T-helper 2 cell treated with Interferon-gamma antibody and Interleukin-4, amounts not matched to agents 5 μg/mL and 100 μg/mL, for 36 hours (primary cell): ENCODE data around the gene TSPAN31.
"Not testable (repeated sequence)": the region's sequence is repeated elsewhere in the genome, so short reads cannot be mapped to it uniquely, and the experiment has no call there.

Source experiments
- DNase-seq: peaks from one replicate; pipeline ENCODE4 v3.0.0; 2021; ENCODE audit warnings: low spot score
- H3K27ac Mint-ChIP-seq: one replicate; pipeline ENCODE4 v1.8.0; 2021; ENCODE audit warnings: mild to moderate bottlenecking, mixed read lengths
- H3K27me3 Mint-ChIP-seq: one replicate; pipeline ENCODE4 v1.8.0; 2021; ENCODE audit warnings: low read depth, mixed read lengths
- H3K36me3 Mint-ChIP-seq: one replicate; pipeline ENCODE4 v1.8.0; 2021; ENCODE audit warnings: low read depth, mixed read lengths
- H3K4me1 Mint-ChIP-seq: one replicate; pipeline ENCODE4 v1.8.0; 2021; ENCODE audit warnings: low read depth, mixed read lengths
- H3K4me3 Mint-ChIP-seq: one replicate; pipeline ENCODE4 v1.8.0; 2022; ENCODE audit warnings: mild to moderate bottlenecking, moderate library complexity, mixed read lengths
- H3K9me3 Mint-ChIP-seq: one replicate; pipeline ENCODE4 v1.8.0; 2021; ENCODE audit warnings: mixed read lengths

TSPAN31 gene

GRCh38 chr12:57767876-57768275 is 23.0 kb downstream of the TSPAN31 start:
- peaks cover 14% of the 10 kb centered on the region for H3K27me3 Mint-ChIP-seq
- no peak overlapping the region for H3K27ac Mint-ChIP-seq
- DNase-seq = no peak
- no peak overlapping the region for H3K4me3 Mint-ChIP-seq
- H3K4me1 Mint-ChIP-seq = peaks cover 26% of the 10 kb centered on the region
- H3K9me3 Mint-ChIP-seq = no peaks in the 10 kb centered on the region
- peaks cover 13% of the 10 kb centered on the region for H3K36me3 Mint-ChIP-seq

GRCh38 chr12:57769594-57769993 is 24.8 kb downstream of the TSPAN31 start:
- no peaks in the 10 kb centered on the region for H3K9me3 Mint-ChIP-seq
- no peak for DNase-seq
- peaks cover 15% of the 10 kb centered on the region for H3K36me3 Mint-ChIP-seq
- no peak overlapping the region for H3K27ac Mint-ChIP-seq
- peaks cover 28% of the 10 kb centered on the region for H3K4me1 Mint-ChIP-seq
- peak overlapping the region; percentile 41 for H3K4me3 Mint-ChIP-seq
- H3K27me3 Mint-ChIP-seq = peaks cover 14% of the 10 kb centered on the region

- H3K36me3 Mint-ChIP-seq = peaks cover 15% of the 10 kb centered on the region
- H3K4me3 Mint-ChIP-seq = peak overlapping the region; percentile 33
- peaks cover 9% of the 10 kb centered on the region for H3K27me3 Mint-ChIP-seq
- H3K9me3 Mint-ChIP-seq = no peaks in the 10 kb centered on the region
- H3K27ac Mint-ChIP-seq = peak overlapping the region; percentile 9
- peaks cover 25% of the 10 kb centered on the region for H3K4me1 Mint-ChIP-seq
- DNase-seq = no peak
Measured at GRCh38 chr12:57770734-57771133, 25.9 kb downstream of the TSPAN31 start.

- peaks cover 17% of the 10 kb centered on the region for H3K36me3 Mint-ChIP-seq
- H3K4me3 Mint-ChIP-seq = peak overlapping the region; percentile 99
- H3K9me3 Mint-ChIP-seq = no peaks in the 10 kb centered on the region
- peaks cover 6% of the 10 kb centered on the region for H3K27me3 Mint-ChIP-seq
- DNase-seq = peak; percentile 87
- H3K27ac Mint-ChIP-seq = peak overlapping the region; percentile 99
- H3K4me1 Mint-ChIP-seq = peaks cover 25% of the 10 kb centered on the region
Measured at GRCh38 chr12:57771236-57771872, 26.5 kb downstream of the TSPAN31 start.

- peaks cover 20% of the 10 kb centered on the region for H3K4me1 Mint-ChIP-seq
- H3K27ac Mint-ChIP-seq = peak within 1 kb of the TSS; percentile 99
- H3K9me3 Mint-ChIP-seq = no peaks in the 10 kb centered on the region
- DNase-seq = peak; percentile 95
- H3K27me3 Mint-ChIP-seq = peaks cover 2% of the 10 kb centered on the region
- peak within 1 kb of the TSS; percentile 99 for H3K4me3 Mint-ChIP-seq
- peaks cover 17% of the 10 kb centered on the region for H3K36me3 Mint-ChIP-seq
Measured at GRCh38 chr12:57771873-57772428, 27.1 kb downstream of the TSPAN31 start, which contains the start of gene METTL1. METTL1 (minus strand) TSS chr12:57772105; CDS start chr12:57772083, 22 bp downstream.

- H3K27ac Mint-ChIP-seq = peak within 1 kb of the TSS; percentile 99
- H3K9me3 Mint-ChIP-seq = no peaks in the 10 kb centered on the region
- peaks cover 17% of the 10 kb centered on the region for H3K36me3 Mint-ChIP-seq
- no peaks in the 10 kb centered on the region for H3K27me3 Mint-ChIP-seq
- H3K4me1 Mint-ChIP-seq = peaks cover 20% of the 10 kb centered on the region
- H3K4me3 Mint-ChIP-seq = peak within 1 kb of the TSS; percentile 99
- DNase-seq = no peak
Measured at GRCh38 chr12:57772429-57773322, 27.8 kb downstream of the TSPAN31 start, which contains the start of gene EEF1AKMT3. EEF1AKMT3 (plus strand) TSS chr12:57772614; CDS start chr12:57772725, 111 bp downstream.

GRCh38 chr12:57774634-57775033 is 29.8 kb downstream of the TSPAN31 start:
- not testable (repeated sequence) for H3K27me3 Mint-ChIP-seq, DNase-seq, H3K4me3 Mint-ChIP-seq, H3K27ac Mint-ChIP-seq, H3K9me3 Mint-ChIP-seq
- H3K36me3 Mint-ChIP-seq = peaks cover 13% of the 10 kb centered on the region
- peaks cover 20% of the 10 kb centered on the region for H3K4me1 Mint-ChIP-seq

GRCh38 chr12:57775044-57775443 is 30.2 kb downstream of the TSPAN31 start:
- Mint-ChIP-seq H3K4me1 (peaks cover 19% of the 10 kb centered on the region), H3K27ac (no peak overlapping the region), H3K9me3 (no peaks in the 10 kb centered on the region), H3K27me3 (no peaks in the 10 kb centered on the region), H3K36me3 (peaks cover 9% of the 10 kb centered on the region), H3K4me3 (no peak overlapping the region)
- DNase-seq = no peak

- no peak overlapping the region for H3K27ac Mint-ChIP-seq
Measured at GRCh38 chr12:57775563-57776246, 30.9 kb downstream of the TSPAN31 start.

GRCh38 chr12:57776247-57776587 is 31.4 kb downstream of the TSPAN31 start:
- Mint-ChIP-seq H3K4me1 (peaks cover 15% of the 10 kb centered on the region), H3K36me3 (peaks cover 5% of the 10 kb centered on the region)

More at GRCh38 chr12:57775563-57776246, 30.9 kb downstream of the TSPAN31 start:
- no peak overlapping the region for H3K4me3 Mint-ChIP-seq
- DNase-seq = no peak
- H3K4me1 Mint-ChIP-seq = peaks cover 15% of the 10 kb centered on the region
- no peaks in the 10 kb centered on the region for H3K9me3 Mint-ChIP-seq
- H3K27me3 Mint-ChIP-seq = no peaks in the 10 kb centered on the region
- peaks cover 5% of the 10 kb centered on the region for H3K36me3 Mint-ChIP-seq

GRCh38 chr12:57777367-57777766 is 32.5 kb downstream of the TSPAN31 start:
- no peaks in the 10 kb centered on the region for H3K9me3 Mint-ChIP-seq
- H3K36me3 Mint-ChIP-seq = peaks cover 5% of the 10 kb centered on the region
- DNase-seq = no peak
- no peaks in the 10 kb centered on the region for H3K27me3 Mint-ChIP-seq
- peaks cover 18% of the 10 kb centered on the region for H3K4me1 Mint-ChIP-seq
- H3K4me3 Mint-ChIP-seq = no peak overlapping the region
- H3K27ac Mint-ChIP-seq = no peak overlapping the region

More at GRCh38 chr12:57776247-57776587, 31.4 kb downstream of the TSPAN31 start:
- Mint-ChIP-seq H3K27me3 (no peaks in the 10 kb centered on the region), H3K27ac (no peak overlapping the region), H3K9me3 (no peaks in the 10 kb centered on the region), H3K4me3 (no peak overlapping the region)
- no peak for DNase-seq

GRCh38 chr12:57777911-57778310 is 33.1 kb downstream of the TSPAN31 start:
- DNase-seq = no peak
- Mint-ChIP-seq H3K36me3 (peaks cover 10% of the 10 kb centered on the region), H3K9me3 (no peaks in the 10 kb centered on the region), H3K4me1 (peaks cover 18% of the 10 kb centered on the region), H3K27ac (no peak overlapping the region), H3K4me3 (no peak overlapping the region), H3K27me3 (no peaks in the 10 kb centered on the region)

GRCh38 chr12:57779736-57780135 is 34.9 kb downstream of the TSPAN31 start:
- peaks cover 18% of the 10 kb centered on the region for H3K4me1 Mint-ChIP-seq

More at GRCh38 chr12:57779736-57780135, 34.9 kb downstream of the TSPAN31 start:
- no peak overlapping the region for H3K4me3 Mint-ChIP-seq
- no peak for DNase-seq
- H3K27ac Mint-ChIP-seq = no peak overlapping the region
- H3K27me3 Mint-ChIP-seq = no peaks in the 10 kb centered on the region
- peaks cover 13% of the 10 kb centered on the region for H3K36me3 Mint-ChIP-seq
- no peaks in the 10 kb centered on the region for H3K9me3 Mint-ChIP-seq
